ENCODE results near the gene CAMTA1.

Gene CAMTA1

DNA sequence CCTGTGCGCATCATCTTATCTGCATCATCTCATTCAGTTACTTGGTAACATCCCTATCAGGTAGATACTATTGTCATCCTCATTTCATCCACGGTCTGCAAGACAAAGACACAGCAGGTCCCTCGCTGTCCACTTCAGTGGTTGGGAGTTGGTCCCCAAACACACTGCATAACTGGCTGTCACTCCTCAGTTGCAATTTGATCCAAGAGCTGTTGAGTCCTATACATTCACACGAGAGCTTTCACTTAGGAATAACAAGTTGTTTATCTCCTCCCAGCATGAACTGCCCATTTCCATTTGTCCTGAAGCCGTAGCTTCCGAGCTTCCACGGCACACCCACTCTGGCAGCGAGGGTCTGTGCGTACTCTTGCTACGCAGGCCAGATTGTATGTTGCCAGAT lies 472.0 kb downstream of the CAMTA1 start:
- no peak for ATAC-seq (ENCODE audit: insufficient read depth, low read depth)
- TF ChIP-seq EZH2 (IDR thresholded peaks at IDR 0.05; ENCODE audit: borderline replicate concordance, low read depth, low read length, severe bottlenecking): no peak
- TF ChIP-seq, protein P1, sequence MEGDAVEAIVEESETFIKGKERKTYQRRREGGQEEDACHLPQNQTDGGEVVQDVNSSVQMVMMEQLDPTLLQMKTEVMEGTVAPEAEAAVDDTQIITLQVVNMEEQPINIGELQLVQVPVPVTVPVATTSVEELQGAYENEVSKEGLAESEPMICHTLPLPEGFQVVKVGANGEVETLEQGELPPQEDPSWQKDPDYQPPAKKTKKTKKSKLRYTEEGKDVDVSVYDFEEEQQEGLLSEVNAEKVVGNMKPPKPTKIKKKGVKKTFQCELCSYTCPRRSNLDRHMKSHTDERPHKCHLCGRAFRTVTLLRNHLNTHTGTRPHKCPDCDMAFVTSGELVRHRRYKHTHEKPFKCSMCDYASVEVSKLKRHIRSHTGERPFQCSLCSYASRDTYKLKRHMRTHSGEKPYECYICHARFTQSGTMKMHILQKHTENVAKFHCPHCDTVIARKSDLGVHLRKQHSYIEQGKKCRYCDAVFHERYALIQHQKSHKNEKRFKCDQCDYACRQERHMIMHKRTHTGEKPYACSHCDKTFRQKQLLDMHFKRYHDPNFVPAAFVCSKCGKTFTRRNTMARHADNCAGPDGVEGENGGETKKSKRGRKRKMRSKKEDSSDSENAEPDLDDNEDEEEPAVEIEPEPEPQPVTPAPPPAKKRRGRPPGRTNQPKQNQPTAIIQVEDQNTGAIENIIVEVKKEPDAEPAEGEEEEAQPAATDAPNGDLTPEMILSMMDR (IDR thresholded peaks at IDR 0.05; ENCODE audit: borderline replicate concordance, extremely low read depth, low read length, poor library complexity, severe bottlenecking): no peak
- no peak overlapping the region for H2AFZ ChIP-seq (ENCODE audit: low read depth, low read length)
- no peak overlapping the region for H3K4me3 ChIP-seq (ENCODE audit: low read depth in 1 of 2, low read length in 2 of 2)
- DNase-seq: no peak
- no peaks in the 10 kb centered on the region for H4K20me1 ChIP-seq (ENCODE audit: insufficient read depth, low read length)
- H3K79me2 ChIP-seq (ENCODE audit: insufficient read depth, low read length): no peaks in the 10 kb centered on the region
- no peak overlapping the region for H3K4me2 ChIP-seq (ENCODE audit: insufficient read depth, low read length)
- no peak overlapping the region for H3K27ac ChIP-seq (ENCODE audit: low read length)
- no peaks in the 10 kb centered on the region for H3K4me1 ChIP-seq (ENCODE audit: insufficient read depth, low read length)
- no peak overlapping the region for H3K9ac ChIP-seq (ENCODE audit: low read depth, low read length)
- no peaks in the 10 kb centered on the region for H3K36me3 ChIP-seq (ENCODE audit: insufficient read depth, low read length)
- no peaks in the 10 kb centered on the region for H3K27me3 ChIP-seq (ENCODE audit: insufficient read depth, low read length, poor library complexity)
- no peaks in the 10 kb centered on the region for H3K9me3 ChIP-seq (ENCODE audit: insufficient read depth, low read length, severe bottlenecking)

DNA sequence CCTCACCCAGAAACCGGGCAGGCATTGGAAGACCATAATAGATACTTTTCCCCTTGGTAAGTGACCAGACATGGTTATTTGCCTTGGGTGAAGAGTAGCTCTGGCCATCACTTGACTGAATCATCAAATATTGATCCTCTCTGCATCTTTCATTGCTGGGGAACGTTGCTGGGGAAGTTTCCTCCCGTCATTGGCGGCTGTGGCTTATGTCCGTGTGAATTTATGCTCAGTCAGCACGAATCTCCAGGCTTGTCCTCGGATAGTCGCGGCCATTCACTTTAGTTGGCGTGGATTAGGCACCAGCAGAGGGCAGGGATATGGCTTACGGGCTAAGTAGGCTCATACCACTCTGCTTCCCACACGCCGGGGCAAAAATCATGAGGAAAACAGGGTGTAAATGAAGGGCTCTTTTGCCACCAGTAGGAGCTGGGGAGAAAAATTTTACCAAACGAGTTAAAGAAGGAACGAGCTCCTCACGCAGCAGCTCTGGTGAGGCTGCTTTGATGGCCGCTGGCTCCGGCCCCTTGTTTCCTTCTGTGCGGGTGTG lies 473.4 kb downstream of the CAMTA1 start:
- no peaks in the 10 kb centered on the region for H4K20me1 ChIP-seq (ENCODE audit: insufficient read depth, low read length)
- no peak overlapping the region for H3K27ac ChIP-seq (ENCODE audit: low read length)
- DNase-seq (no peak), ATAC-seq (ENCODE audit: insufficient read depth, low read depth) (no peak)
- H3K36me3 ChIP-seq (ENCODE audit: insufficient read depth, low read length): no peaks in the 10 kb centered on the region
- no peaks in the 10 kb centered on the region for H3K4me1 ChIP-seq (ENCODE audit: insufficient read depth, low read length)
- H2AFZ ChIP-seq (ENCODE audit: low read depth, low read length): no peak overlapping the region
- no peak overlapping the region for H3K4me2 ChIP-seq (ENCODE audit: insufficient read depth, low read length)
- TF ChIP-seq, protein P1 (IDR thresholded peaks at IDR 0.05; ENCODE audit: borderline replicate concordance, extremely low read depth, low read length, poor library complexity, severe bottlenecking): no peak
- no peak for TF ChIP-seq EZH2 (IDR thresholded peaks at IDR 0.05; ENCODE audit: borderline replicate concordance, low read depth, low read length, severe bottlenecking)
- H3K9ac ChIP-seq (ENCODE audit: low read depth, low read length): no peak overlapping the region
- no peaks in the 10 kb centered on the region for H3K27me3 ChIP-seq (ENCODE audit: insufficient read depth, low read length, poor library complexity)
- H3K4me3 ChIP-seq (ENCODE audit: low read depth in 1 of 2, low read length in 2 of 2): no peak overlapping the region
- no peaks in the 10 kb centered on the region for H3K9me3 ChIP-seq (ENCODE audit: insufficient read depth, low read length, severe bottlenecking)
- no peaks in the 10 kb centered on the region for H3K79me2 ChIP-seq (ENCODE audit: insufficient read depth, low read length)

DNA sequence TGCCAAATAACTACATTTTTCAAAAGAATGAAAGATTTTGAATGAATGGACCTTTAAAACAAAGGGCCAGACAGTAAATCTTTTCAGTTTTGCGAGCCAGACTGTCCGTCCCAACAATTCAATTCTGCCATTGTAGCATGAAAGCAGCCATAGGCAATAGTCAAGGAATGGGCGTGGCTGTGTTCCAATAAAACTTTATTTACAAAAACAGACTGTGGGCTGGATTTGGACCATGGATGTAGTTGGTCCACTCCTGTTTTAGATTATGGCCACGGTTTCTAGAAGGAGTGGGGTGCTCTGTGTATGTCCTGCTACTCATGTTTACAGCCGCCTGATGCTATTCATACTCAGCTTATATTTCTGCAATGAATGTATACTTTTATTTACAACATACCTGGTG lies 474.7 kb downstream of the CAMTA1 start:
- H2AFZ ChIP-seq (ENCODE audit: low read depth, low read length): no peak overlapping the region
- H3K9me3 ChIP-seq (ENCODE audit: insufficient read depth, low read length, severe bottlenecking): no peaks in the 10 kb centered on the region
- H3K4me3 ChIP-seq (ENCODE audit: low read depth in 1 of 2, low read length in 2 of 2): no peak overlapping the region
- ATAC-seq (ENCODE audit: insufficient read depth, low read depth) (no peak), DNase-seq (no peak)
- no peak overlapping the region for H3K9ac ChIP-seq (ENCODE audit: low read depth, low read length)
- H3K4me2 ChIP-seq (ENCODE audit: insufficient read depth, low read length): no peak overlapping the region
- no peaks in the 10 kb centered on the region for H3K79me2 ChIP-seq (ENCODE audit: insufficient read depth, low read length)
- no peaks in the 10 kb centered on the region for H3K4me1 ChIP-seq (ENCODE audit: insufficient read depth, low read length)
- TF ChIP-seq, protein P1 (IDR thresholded peaks at IDR 0.05; ENCODE audit: borderline replicate concordance, extremely low read depth, low read length, poor library complexity, severe bottlenecking): no peak
- no peak for TF ChIP-seq EZH2 (IDR thresholded peaks at IDR 0.05; ENCODE audit: borderline replicate concordance, low read depth, low read length, severe bottlenecking)
- no peaks in the 10 kb centered on the region for H3K27me3 ChIP-seq (ENCODE audit: insufficient read depth, low read length, poor library complexity)
- H3K27ac ChIP-seq (ENCODE audit: low read length): no peak overlapping the region
- H3K36me3 ChIP-seq (ENCODE audit: insufficient read depth, low read length): no peaks in the 10 kb centered on the region
- no peaks in the 10 kb centered on the region for H4K20me1 ChIP-seq (ENCODE audit: insufficient read depth, low read length)

DNA sequence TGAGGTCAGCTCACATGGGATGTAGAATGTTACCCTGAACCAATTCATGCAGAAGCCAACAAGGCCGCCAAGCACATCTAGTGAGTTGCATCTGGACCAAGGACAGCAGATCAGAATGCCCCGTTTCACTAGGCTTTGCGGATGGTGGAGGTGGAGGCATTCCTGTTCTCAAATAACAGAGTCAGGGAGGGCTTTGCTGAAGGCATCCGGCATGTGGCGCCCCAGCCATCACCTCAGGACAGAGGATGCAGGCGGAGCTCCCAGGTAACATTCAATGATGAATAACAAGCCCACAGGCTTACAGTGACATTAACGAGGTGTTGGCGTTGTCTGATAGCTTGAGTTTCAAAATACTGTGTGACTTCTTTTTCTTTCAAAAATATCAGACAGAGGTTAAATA lies 476.2 kb downstream of the CAMTA1 start:
- Histone ChIP-seq H3K9me3 (ENCODE audit: insufficient read depth, low read length, severe bottlenecking) (no peaks in the 10 kb centered on the region), H3K4me3 (ENCODE audit: low read depth in 1 of 2, low read length in 2 of 2) (no peak overlapping the region), H2AFZ (ENCODE audit: low read depth, low read length) (no peak overlapping the region), H3K4me2 (ENCODE audit: insufficient read depth, low read length) (no peak overlapping the region), H3K27ac (ENCODE audit: low read length) (no peak overlapping the region), H3K79me2 (ENCODE audit: insufficient read depth, low read length) (no peaks in the 10 kb centered on the region), H3K4me1 (ENCODE audit: insufficient read depth, low read length) (no peaks in the 10 kb centered on the region), H3K27me3 (ENCODE audit: insufficient read depth, low read length, poor library complexity) (no peaks in the 10 kb centered on the region), H3K9ac (ENCODE audit: low read depth, low read length) (no peak overlapping the region), H4K20me1 (ENCODE audit: insufficient read depth, low read length) (no peaks in the 10 kb centered on the region), H3K36me3 (ENCODE audit: insufficient read depth, low read length) (no peaks in the 10 kb centered on the region)
- no peak for DNase-seq
- TF ChIP-seq, protein P1 (IDR thresholded peaks at IDR 0.05; ENCODE audit: borderline replicate concordance, extremely low read depth, low read length, poor library complexity, severe bottlenecking): no peak
- no peak for TF ChIP-seq EZH2 (IDR thresholded peaks at IDR 0.05; ENCODE audit: borderline replicate concordance, low read depth, low read length, severe bottlenecking)
- no peak for ATAC-seq (ENCODE audit: insufficient read depth, low read depth)

Data from DND-41 (cell line).